Stomach (tissue), 9 donors: ENCODE results near the gene DOCK1. TPM values are rescaled to one million over a fixed set of nuclear protein-coding genes. Genes with fewer than 3 reads are reported as not detected.
"Not testable (repeated sequence)": the region's sequence is repeated elsewhere in the genome, so short reads cannot be mapped to it uniquely, and the experiment has no call there.

Source experiments
- DNase-seq, 2 donors: peaks; one replicate each; pipeline versions ENCODE4 v3.0.0 to v3.0.0-alpha.2; 2013 to 2019
- H3K27ac ChIP-seq, 5 donors: fragments of 200-600 bp in 4 of 5; sonication (generic) in 4 of 5; one replicate each; pipeline ENCODE4 v1.5.1; 2013 to 2019; ENCODE audit warnings: mild to moderate bottlenecking in 1 of 5, moderate library complexity in 1 of 5
- H3K27me3 ChIP-seq, 3 donors: fragments of 200-600 bp; sonication (generic); one replicate each; pipeline ENCODE4 v1.5.1; 2017 to 2019; ENCODE audit warnings: mixed run types in 1 of 3
- H3K36me3 ChIP-seq, 4 donors: fragments of 200-600 bp; sonication (generic); 1 replicate in 3 of 4; 2 replicates in 1 of 4; pipeline ENCODE4 v1.5.1; 2016 to 2019
- H3K4me1 ChIP-seq, 4 donors: fragments of 200-600 bp; sonication (generic); one replicate each; pipeline ENCODE4 v1.5.1; 2016 to 2019
- H3K4me3 ChIP-seq, 4 donors: fragments of 200-600 bp; sonication (generic) in 3 of 4; one replicate each; pipeline ENCODE4 v1.5.1; 2016 to 2019; ENCODE audit warnings: mild to moderate bottlenecking in 1 of 4
- H3K9me3 ChIP-seq, 4 donors: fragments of 200-600 bp; sonication (generic); one replicate each; pipeline ENCODE4 v1.5.1; 2016 to 2019
- EP300 ChIP-seq: sonication (generic); formaldehyde crosslinking; IDR thresholded peaks from one replicate; pipeline ENCODE4 v1.6.1; 2017; ENCODE audit warnings: antibody characterized with exemption
- POLR2A ChIP-seq, 4 donors: fragments of 450-650 bp; IDR thresholded peaks; one replicate each; pipeline ENCODE4 v1.6.1; 2016; ENCODE audit warnings: antibody characterized with exemption in 4 of 4, control low read depth in 2 of 4, mild to moderate bottlenecking in 1 of 4, moderate library complexity in 1 of 4
- POLR2AphosphoS5 ChIP-seq, 3 donors: sonication (generic); formaldehyde crosslinking; IDR thresholded peaks; one replicate each; pipeline ENCODE4 v1.6.1; 2016; ENCODE audit warnings: antibody characterized with exemption in 3 of 3
- WGBS, 5 donors: extraction: QIAGEN DNeasy Blood & Tissue Kit in 3 of 5; methylation state at CpG; one replicate each; pipeline versions ENCODE4 v1.1.5 to v1.1.7; 2013 to 2018; 5-methylcytosine and 5-hydroxymethylcytosine counted together
- intact Hi-C: fragments of 100-400 bp; cut with DNase I; formaldehyde crosslinking; loops from one replicate; pipeline ENCODE4 v1.15.1; 2023; ENCODE audit warnings: low total_unique reads
- polyA plus RNA-seq, 3 donors: library from polyadenylated mRNA; stranded (reverse); fragments of 200-250 nt; gene quantifications; one replicate each; pipeline ENCODE4 v1.2.3, GENCODE V29; 2013
- total RNA-seq, 5 donors: library from RNA; depleted of rRNA; stranded (reverse); fragments of >200 nt; gene quantifications; one replicate each; pipeline versions ENCODE4 v1.1.0 to v1.2.3, GENCODE V29; 2014 to 2016
- TF ChIP-seq, protein P1 (sequence below), 7 experiments: fragments of 450-650 bp in 4 of 7; fragments of 200-600 bp in 3 of 7; sonication (generic) in 3 of 7; IDR thresholded peaks; one replicate each; pipeline ENCODE4 v1.5.1; 2016 to 2019; ENCODE audit warnings: antibody characterized with exemption in 7 of 7, control low read depth in 2 of 7, mild to moderate bottlenecking in 1 of 7
- donor health status: healthy with polysubstance abuse.
- donor health status: Bipolar disorder and iron deficiency.
- donor health status: healthy.

Gene DOCK1
- total and polyA plus RNA-seq, 8 donors = 8.4 to 114 (median 35.0) TPM

DNA sequence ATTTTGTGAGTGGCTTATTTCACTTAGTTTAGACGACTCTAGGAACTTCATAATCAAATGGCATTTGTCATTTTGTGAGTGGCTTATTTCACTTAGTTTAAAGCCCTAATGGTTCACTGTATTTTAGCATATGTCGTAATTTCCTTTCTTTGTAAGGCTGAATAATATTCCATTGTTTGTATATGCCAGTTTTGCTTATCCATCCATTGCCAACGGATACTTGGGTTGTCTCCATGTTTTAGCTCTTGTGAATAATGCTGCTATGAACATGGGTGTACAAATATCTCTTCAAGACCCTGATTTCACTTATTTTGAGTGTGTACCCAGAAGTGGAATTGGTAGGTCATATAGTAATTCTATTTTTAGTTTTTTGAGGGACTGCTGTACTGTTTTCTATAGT is 31.8 kb downstream of the DOCK1 start:
- Histone ChIP-seq H3K9me3 (no peaks in the 10 kb centered on the region), H3K4me3 (no peak overlapping the region), H3K36me3 (no peaks in the 10 kb centered on the region), H3K4me1 (peaks cover 0 to 21% (median 11%) of the 10 kb centered on the region in 4 donors), H3K27ac (no peak overlapping the region), H3K27me3 (no peaks in the 10 kb centered on the region)
- no peak for TF ChIP-seq POLR2AphosphoS5 (IDR thresholded peaks at IDR 0.05)
- TF ChIP-seq, protein P1, sequence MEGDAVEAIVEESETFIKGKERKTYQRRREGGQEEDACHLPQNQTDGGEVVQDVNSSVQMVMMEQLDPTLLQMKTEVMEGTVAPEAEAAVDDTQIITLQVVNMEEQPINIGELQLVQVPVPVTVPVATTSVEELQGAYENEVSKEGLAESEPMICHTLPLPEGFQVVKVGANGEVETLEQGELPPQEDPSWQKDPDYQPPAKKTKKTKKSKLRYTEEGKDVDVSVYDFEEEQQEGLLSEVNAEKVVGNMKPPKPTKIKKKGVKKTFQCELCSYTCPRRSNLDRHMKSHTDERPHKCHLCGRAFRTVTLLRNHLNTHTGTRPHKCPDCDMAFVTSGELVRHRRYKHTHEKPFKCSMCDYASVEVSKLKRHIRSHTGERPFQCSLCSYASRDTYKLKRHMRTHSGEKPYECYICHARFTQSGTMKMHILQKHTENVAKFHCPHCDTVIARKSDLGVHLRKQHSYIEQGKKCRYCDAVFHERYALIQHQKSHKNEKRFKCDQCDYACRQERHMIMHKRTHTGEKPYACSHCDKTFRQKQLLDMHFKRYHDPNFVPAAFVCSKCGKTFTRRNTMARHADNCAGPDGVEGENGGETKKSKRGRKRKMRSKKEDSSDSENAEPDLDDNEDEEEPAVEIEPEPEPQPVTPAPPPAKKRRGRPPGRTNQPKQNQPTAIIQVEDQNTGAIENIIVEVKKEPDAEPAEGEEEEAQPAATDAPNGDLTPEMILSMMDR (IDR thresholded peaks at IDR 0.05) = no peak
- TF ChIP-seq POLR2A (IDR thresholded peaks at IDR 0.05) = no peak
- no peak for TF ChIP-seq EP300
- 73 to 89% (median 85%) methylated on average over 3 of the region's 3 CpGs for WGBS, 5 donors
- DNase-seq = no peak
- intact Hi-C loops = no loop called here

DNA sequence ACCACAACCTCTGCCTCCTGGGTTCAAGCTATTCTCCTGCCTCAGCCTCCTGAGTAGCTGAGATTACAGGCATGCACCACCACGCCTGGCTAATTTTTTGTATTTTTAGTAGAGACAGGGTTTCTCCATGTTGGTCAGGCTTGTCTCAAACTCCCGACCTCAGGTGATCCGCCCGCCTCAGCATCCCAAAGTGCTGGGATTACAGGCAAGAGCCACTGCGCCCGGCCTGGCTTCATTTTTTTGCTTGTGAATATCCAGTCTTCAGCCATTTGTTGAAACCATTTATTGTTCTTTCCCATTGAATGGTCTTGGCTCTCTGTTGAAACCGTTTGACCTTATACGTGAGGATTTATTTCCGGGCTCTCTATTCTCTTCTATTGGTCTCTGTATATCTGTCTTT is 32.9 kb downstream of the DOCK1 start:
- DNase-seq, H3K36me3 ChIP-seq, H3K9me3 ChIP-seq, H3K27ac ChIP-seq, H3K4me3 ChIP-seq, intact Hi-C loops, H3K27me3 ChIP-seq: not testable (repeated sequence)
- WGBS, 5 donors = 95 to 99% (median 98%) methylated on average over 9 of the region's 9 CpGs
- H3K4me1 ChIP-seq = peaks cover 0 to 21% (median 8%) of the 10 kb centered on the region in 4 donors

DNA sequence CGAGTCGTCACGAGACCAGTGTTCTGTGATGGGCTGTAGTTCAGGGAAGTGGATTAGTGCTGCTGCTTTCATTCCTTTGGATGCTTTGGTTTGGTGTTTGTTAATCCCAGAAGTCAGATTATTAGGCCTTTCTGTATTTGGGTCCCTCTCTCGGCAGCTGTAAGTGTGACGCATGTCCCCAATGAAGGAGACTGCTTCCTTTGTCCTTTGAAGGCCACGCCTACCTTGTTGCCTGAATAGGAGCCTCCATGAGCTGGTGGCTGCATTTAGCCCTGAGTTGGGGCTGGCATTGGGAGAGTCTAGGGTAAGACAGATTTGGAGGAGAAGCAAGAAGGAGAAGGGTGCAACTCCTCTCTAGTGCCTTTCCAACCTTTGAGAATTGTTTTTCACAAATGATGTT is 34.5 kb downstream of the DOCK1 start:
- Histone ChIP-seq H3K4me3 (no peak overlapping the region), H3K4me1 (peaks cover 0 to 21% (median 10%) of the 10 kb centered on the region in 4 donors), H3K27ac (no peak overlapping the region), H3K9me3 (no peaks in the 10 kb centered on the region), H3K27me3 (no peaks in the 10 kb centered on the region), H3K36me3 (no peaks in the 10 kb centered on the region)
- 89 to 99% (median 95%) methylated on average over 6 of the region's 6 CpGs for WGBS, 5 donors
- intact Hi-C loops = no loop called here
- no peak for DNase-seq
- TF ChIP-seq EP300 (no peak), POLR2A (IDR thresholded peaks at IDR 0.05) (no peak), POLR2AphosphoS5 (IDR thresholded peaks at IDR 0.05) (no peak)
- TF ChIP-seq, protein P1 (IDR thresholded peaks at IDR 0.05) = no peak

DNA sequence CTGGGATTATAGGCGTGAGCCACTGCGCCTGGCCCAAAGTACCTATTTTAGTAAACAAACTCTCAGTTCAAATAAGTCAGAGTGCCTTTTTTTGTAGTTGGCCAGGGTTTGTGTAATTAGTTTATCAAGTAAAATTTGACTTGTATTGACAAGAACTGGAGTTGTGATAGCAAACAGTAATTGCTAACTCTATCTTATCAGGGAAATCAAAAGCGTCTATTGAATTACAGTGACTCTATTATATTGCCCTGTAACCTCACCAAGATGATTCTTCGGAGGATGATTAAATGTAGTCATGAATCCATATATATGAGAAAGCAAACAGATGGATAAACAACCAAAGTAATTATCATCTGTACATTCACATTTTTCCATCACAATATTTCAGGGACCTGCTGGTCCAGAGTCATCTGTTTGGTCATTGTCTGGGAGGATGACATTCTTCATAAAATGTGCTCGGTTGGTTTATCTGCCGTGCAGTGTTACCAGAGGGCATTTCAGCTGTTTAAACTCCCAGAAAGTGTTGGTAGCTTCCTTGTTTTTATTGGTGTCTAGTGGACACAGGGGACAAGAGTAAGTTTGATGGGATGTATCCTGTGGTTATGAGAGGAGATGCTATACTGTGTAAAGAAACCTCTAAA is 35.6 kb downstream of the DOCK1 start:
- H3K4me3 ChIP-seq = no peak overlapping the region
- WGBS, 5 donors = 39 to 66% (median 54%) methylated on average over 6 of the region's 6 CpGs
- TF ChIP-seq POLR2AphosphoS5 (IDR thresholded peaks at IDR 0.05) (no peak), POLR2A (IDR thresholded peaks at IDR 0.05) (no peak), EP300 (no peak)
- TF ChIP-seq, protein P1 (IDR thresholded peaks at IDR 0.05) = no peak
- no peak overlapping the region for H3K27ac ChIP-seq
- no peak for DNase-seq
- H3K9me3 ChIP-seq = no peaks in the 10 kb centered on the region
- H3K27me3 ChIP-seq = no peaks in the 10 kb centered on the region
- H3K36me3 ChIP-seq = no peaks in the 10 kb centered on the region
- intact Hi-C loops = no loop called here
- H3K4me1 ChIP-seq = peaks cover 0 to 13% (median 5%) of the 10 kb centered on the region in 4 donors

DNA sequence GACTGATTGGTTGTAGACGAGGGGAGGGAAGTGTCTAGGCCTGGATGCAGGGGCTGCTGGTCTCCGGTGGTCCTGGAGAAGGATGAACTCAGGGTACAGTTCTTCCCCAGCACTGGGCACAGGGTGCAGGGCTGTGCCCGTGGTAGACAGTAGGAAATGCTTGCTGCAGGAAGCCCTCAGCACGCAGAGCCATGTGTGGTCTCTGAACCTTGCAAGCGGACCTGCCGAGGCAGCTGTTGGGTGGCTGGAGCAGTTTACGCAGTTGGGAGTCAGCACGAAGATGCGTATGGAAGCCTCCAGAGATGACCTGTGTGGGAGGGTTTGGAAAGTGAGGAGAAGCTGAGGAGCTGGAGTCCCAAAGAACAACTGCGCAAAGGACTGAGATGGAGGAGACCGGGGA is 39.0 kb downstream of the DOCK1 start:
- DNase-seq = no peak
- Histone ChIP-seq H3K4me3 (no peak overlapping the region), H3K4me1 (peaks cover 0 to 12% (median 5%) of the 10 kb centered on the region in 4 donors), H3K27ac (no peak overlapping the region), H3K36me3 (no peaks in the 10 kb centered on the region), H3K9me3 (no peaks in the 10 kb centered on the region), H3K27me3 (no peaks in the 10 kb centered on the region)
- intact Hi-C loops = no loop called here
- TF ChIP-seq, protein P1 (IDR thresholded peaks at IDR 0.05) = no peak
- TF ChIP-seq EP300 (no peak), POLR2AphosphoS5 (IDR thresholded peaks at IDR 0.05) (no peak), POLR2A (IDR thresholded peaks at IDR 0.05) (no peak)
- WGBS, 5 donors = 84 to 92% (median 92%) methylated on average over 10 to 11 of the region's 11 CpGs
